GM21390 (cell line): ENCODE results near the gene MACROD2.
A peak's percentile ranks its signal among the peaks of the same experiment; 100 is the strongest.

Experiments used
- ATAC-seq: cut with Tn5 transposase; IDR thresholded peaks from one replicate; pipeline ENCODE4 v1.9.1; 2021; ENCODE audit not compliant: unreplicated experiment

Gene MACROD2

GRCh38 chr20:15899967-15900366 lies 1904.7 kb downstream of the MACROD2 start:
- ATAC-seq = no peak

DNA sequence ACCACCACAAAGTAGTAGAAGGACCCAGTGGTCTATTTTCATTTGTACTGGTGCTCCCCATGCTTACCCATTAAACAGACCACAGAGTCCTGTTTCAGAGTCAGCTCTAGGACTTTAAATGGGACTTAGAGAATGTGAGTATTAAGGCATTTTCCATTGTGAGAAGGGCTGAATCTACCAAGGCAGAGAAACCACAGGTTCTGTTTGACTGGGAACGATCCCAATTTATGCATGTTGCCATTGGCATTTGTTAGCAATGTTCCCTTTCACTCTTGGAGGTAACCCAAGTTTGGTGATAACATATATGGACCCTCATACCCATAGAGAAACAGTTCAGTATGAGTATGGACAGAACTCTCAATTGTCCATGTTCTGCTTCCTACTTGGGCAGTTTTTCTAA lies 1905.1 kb downstream of the MACROD2 start:
- ATAC-seq = no peak

DNA sequence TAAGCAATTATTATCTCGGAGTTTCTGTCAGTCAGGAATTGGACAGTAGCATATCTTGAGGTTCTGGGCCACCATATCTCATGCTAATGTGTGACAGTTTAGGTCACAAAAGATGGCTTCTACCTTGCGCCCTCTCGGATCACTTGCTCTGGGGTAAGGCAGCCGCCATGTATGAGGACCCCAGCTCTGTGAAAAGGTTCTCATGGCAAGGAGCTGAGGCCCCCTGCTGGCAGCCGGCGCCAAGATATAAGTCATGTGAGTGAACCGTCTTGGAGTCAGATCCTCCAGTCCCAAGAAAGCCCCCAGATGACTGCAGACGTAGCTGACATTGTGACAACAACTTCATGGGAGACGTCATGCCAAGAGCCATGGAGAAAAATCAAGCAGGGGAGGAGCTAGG lies 1907.2 kb downstream of the MACROD2 start:
- no peak for ATAC-seq

DNA sequence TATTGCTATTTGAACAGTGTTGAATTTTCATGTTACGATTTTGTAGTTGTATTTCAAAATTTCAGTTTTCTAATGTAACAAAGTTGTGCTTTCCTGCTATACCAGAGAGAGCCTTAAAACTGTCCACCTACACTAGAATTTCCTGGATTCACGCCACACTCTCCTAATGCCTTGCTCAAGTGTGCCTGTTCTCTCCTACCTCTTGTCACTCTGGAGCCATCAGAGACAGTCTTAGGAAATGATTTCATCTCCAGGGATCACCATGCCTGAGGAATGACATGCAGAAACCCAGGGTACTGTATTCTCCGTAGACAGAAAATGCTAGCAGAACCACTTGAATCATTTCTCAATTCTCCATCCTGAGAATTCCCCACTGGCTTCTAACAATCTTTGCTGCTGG lies 1910.3 kb downstream of the MACROD2 start:
- ATAC-seq = no peak

- ATAC-seq = no peak
These were observed 1914.7 kb downstream of the MACROD2 start for GRCh38 chr20:15909995-15910394.

DNA sequence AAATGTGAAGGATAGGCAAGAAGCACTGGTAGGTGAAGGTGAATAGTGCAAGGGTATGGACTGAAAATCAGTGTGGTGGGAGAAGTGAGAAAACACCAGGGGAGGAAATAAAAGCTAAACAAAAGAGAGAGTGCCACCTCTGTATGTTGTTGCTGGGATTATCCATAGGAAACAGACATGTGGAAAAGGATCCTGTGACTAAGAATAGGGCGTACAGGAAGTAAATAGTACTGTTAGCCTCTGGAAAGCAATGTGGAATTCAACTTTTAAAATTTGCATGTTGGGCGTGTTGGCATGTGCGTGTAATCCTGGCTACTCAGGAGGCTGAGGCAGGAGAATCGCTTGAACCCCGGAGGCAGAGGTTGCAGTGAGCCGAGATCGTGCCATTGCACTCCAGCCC lies 1916.3 kb downstream of the MACROD2 start:
- no peak for ATAC-seq

- no peak for ATAC-seq
These were observed 1918.2 kb downstream of the MACROD2 start for GRCh38 chr20:15913391-15914025.

DNA sequence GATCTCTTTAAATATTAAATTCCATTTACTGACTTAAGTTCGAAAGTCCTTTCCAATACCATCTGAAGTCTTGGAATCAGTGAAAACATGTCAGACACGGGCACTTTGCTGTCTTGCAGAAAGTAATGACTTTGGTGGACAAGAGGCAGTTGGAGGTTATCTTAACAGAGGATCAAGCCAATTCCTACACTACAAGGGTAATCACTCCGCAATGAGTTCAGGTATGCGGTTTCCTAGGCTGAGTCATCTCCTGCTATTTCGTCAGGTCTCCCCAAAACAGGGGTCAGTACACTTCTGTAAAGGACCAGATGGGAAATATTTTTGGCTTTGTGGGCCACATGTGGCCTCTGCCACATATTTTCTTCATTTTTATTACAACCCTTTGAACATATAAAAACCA lies 1921.3 kb downstream of the MACROD2 start:
- ATAC-seq = no peak

- ATAC-seq = no peak
These were observed 1922.0 kb downstream of the MACROD2 start for GRCh38 chr20:15917283-15917682.

DNA sequence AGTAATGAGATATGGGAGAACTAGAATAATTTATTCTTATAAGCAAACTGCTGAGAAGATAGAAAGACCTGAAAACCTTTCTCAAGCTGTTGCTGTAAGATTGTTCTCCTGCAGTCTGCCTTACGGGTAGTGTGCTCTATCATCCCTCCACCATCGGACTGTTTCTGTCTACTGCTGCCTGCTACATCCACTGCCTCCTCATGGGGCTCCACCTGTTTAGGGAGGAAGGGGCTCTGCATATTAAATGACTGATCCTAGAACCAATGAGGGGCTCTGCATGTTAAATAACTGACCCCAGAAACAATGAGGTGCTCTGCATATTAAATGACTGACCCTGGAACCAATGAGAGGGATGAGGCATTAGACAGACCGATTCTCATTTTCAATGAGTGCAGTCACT lies 1923.3 kb downstream of the MACROD2 start:
- no peak for ATAC-seq

DNA sequence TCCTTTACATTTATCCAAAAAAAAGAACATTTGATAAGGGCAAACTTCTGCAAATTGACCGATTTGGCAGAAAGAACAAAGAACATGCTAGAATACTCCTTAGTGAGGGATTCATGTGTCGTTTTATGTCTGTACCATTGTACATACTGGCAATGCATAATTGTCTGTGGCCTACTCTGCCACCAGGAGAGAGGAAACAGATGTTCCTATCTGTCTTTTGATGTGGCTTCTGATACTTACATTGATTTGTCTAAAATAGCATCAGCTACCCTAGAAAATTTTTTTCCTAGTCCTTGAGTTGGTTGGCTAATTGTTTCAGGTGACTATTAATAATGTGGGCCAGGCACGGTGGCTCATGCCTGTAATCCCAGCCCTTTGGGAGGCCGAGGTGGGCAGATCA lies 1923.8 kb downstream of the MACROD2 start:
- ATAC-seq = no peak

DNA sequence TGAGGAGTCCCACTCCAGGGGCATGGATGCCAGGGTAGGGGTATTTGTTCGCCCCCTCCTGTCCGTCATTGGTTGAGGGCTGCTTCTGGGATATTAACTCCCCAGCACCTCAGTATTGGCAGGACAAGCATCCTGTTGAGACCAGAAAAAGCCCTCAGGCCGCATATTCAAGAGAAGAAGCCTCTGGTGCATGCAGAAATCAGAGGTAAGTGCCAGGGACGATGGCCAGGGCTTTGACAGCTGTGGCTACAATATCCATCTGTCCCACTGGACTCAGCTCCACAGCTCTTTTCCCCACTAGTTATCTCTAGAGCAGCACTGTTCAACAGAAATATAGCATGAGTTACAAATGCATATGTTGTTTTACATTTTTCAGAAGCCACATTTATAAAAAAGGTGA lies 1926.6 kb downstream of the MACROD2 start:
- ATAC-seq = no peak

- peak; percentile 36 for ATAC-seq
These were observed 1927.2 kb downstream of the MACROD2 start for GRCh38 chr20:15922556-15922955.

DNA sequence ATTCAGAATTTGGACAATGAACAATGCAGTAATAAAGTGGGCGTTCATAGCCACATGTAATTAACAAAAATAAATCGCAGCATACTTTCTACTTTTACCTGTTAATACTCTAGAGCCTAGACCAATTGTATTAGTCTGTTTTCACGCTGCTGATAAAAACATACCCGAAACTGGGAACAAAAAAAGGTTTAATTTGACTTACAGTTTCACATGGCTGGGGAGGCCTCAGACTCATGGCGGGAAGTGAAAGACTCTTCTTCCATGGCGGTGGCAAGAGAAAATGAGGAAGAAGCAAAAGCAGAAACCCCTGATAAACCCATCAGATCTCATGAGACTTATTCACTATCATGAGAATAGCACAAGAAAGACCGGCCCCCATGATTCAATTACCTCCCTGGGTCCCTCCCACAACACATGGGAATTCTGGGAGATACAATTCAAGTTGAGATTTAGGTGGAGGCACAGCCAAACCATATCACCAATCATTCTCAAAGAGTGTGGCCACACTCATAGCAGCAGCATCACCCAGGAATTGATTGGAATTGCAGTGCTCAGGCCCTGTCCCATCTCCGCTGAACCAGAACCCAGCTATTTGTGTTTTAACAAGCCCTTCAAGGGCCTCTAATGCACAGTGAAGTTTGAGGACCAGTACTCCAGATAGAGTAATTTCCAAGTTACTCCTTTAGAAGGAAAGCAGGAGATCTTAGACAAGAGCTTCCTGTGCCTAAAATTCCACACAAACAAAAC lies 1927.9 kb downstream of the MACROD2 start:
- ATAC-seq = peak; percentile 89

- no peak for ATAC-seq
These were observed 1929.2 kb downstream of the MACROD2 start for GRCh38 chr20:15924556-15924955.

- no peak for ATAC-seq
These were observed 1930.1 kb downstream of the MACROD2 start for GRCh38 chr20:15925376-15925775.

DNA sequence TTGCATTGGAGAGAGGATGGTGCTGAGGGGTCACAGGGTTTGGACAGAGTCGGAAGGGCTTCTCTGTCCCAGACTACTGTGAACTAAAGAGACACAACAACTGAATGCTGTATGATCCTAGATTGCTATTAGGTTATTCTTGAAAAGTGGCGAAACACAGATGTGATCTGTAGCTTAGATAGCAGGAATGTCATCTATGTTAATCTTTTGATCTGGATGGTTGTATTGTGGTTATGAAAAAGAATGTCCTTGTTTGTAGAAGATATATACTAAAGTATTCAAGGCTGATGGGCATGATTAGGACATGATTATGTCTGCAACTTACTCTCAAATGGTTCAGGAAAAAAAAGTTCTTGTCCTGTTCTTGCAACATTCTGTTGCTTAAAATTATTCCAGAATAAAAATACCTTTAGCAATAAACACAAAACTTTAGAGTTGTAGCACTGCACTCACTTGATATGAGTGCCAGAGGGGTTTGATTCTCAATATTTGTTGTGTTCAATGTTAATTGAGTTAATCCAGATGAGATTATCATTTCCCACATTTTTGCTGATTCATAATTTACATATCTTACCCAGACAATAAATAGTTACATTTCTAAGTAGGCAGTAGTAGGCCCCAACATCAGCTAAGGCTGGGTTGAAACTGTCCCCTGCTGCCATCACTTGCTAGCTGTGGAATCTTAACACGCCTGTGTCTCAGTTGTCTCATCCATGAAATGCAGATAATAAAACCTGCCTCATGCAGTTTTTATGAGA lies 1932.8 kb downstream of the MACROD2 start:
- ATAC-seq = no peak

- ATAC-seq = no peak
These were observed 1933.6 kb downstream of the MACROD2 start for GRCh38 chr20:15928946-15929345.

GRCh38 chr20:15930311-15931305 lies 1935.3 kb downstream of the MACROD2 start:
- ATAC-seq = no peak

GRCh38 chr20:15931897-15932296 lies 1936.6 kb downstream of the MACROD2 start:
- no peak for ATAC-seq

DNA sequence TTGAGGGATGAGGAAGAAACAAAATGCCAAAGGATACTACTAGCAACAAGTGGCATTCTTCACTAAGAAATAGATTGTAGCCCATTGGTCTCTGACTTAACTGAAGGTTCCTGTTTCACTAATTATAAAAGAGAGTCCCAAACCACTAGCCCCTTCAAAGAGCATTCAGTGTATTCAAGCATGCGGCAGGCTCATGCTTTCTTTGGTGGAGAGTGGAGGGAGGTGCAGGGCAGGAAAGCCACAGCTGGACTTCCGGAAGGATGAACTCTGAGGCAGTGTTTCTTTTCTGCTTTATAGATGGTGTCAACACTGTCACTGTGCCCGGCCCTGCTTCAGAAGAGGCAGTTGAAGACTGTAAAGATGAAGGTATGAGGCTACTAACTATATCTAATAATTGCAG lies 1941.9 kb downstream of the MACROD2 start:
- peak; percentile 91 for ATAC-seq
